NOMO-1 (cell line): Measurements from ENCODE around the gene ACADM.
"Not testable (repeated sequence)": the region's sequence is repeated elsewhere in the genome, so short reads cannot be mapped to it uniquely, and the experiment has no call there.

Source experiments
- DNase-seq, 2 experiments: peaks; one replicate each; lab custom pipeline; 2025; ENCODE audit not compliant: unreplicated experiment in 2 of 2; lab: John Stamatoyannopoulos, UW

Gene ACADM

GRCh38 chr1:75791022-75791421 lies 66.5 kb downstream of the ACADM start:
- DNase-seq: peak in 1 of 2 experiments; percentile 10

- DNase-seq: no peak
Measured at GRCh38 chr1:75792091-75792490, 67.6 kb downstream of the ACADM start.

- DNase-seq: no peak
Measured at GRCh38 chr1:75794382-75794781, 69.9 kb downstream of the ACADM start.

- no peak for DNase-seq
Measured at GRCh38 chr1:75795703-75796193, 71.2 kb downstream of the ACADM start.

GRCh38 chr1:75796376-75797272 lies 72.1 kb downstream of the ACADM start, which contains the start of gene MSH4:
Gene MSH4 (plus strand): TSS chr1:75796882. CDS start chr1:75796986, 104 bp downstream.
- no peak for DNase-seq

GRCh38 chr1:75797273-75797588 lies 72.7 kb downstream of the ACADM start:
- DNase-seq: no peak

GRCh38 chr1:75797606-75798216 lies 73.2 kb downstream of the ACADM start:
- DNase-seq: no peak

GRCh38 chr1:75801480-75801879 lies 77.0 kb downstream of the ACADM start:
- DNase-seq: not testable (repeated sequence)

- no peak for DNase-seq
Measured at GRCh38 chr1:75808921-75809320, 84.4 kb downstream of the ACADM start.

- not testable (repeated sequence) for DNase-seq
Measured at GRCh38 chr1:75810113-75810512, 85.6 kb downstream of the ACADM start.

- no peak for DNase-seq
Measured at GRCh38 chr1:75811211-75811981, 86.9 kb downstream of the ACADM start.

- DNase-seq: no peak
Measured at GRCh38 chr1:75812065-75812464, 87.6 kb downstream of the ACADM start.
